HG03342 (cell line): ENCODE results near the gene KRTAP4-6.
"Not testable (repeated sequence)": the region's sequence is repeated elsewhere in the genome, so short reads cannot be mapped to it uniquely, and the experiment has no call there.

Experiments
- ATAC-seq: cut with Tn5 transposase; IDR thresholded peaks from one replicate; pipeline ENCODE4 v1.9.1; 2021; ENCODE audit warnings: mild to moderate bottlenecking, moderate library complexity; ENCODE audit not compliant: unreplicated experiment

KRTAP4-6 gene

DNA sequence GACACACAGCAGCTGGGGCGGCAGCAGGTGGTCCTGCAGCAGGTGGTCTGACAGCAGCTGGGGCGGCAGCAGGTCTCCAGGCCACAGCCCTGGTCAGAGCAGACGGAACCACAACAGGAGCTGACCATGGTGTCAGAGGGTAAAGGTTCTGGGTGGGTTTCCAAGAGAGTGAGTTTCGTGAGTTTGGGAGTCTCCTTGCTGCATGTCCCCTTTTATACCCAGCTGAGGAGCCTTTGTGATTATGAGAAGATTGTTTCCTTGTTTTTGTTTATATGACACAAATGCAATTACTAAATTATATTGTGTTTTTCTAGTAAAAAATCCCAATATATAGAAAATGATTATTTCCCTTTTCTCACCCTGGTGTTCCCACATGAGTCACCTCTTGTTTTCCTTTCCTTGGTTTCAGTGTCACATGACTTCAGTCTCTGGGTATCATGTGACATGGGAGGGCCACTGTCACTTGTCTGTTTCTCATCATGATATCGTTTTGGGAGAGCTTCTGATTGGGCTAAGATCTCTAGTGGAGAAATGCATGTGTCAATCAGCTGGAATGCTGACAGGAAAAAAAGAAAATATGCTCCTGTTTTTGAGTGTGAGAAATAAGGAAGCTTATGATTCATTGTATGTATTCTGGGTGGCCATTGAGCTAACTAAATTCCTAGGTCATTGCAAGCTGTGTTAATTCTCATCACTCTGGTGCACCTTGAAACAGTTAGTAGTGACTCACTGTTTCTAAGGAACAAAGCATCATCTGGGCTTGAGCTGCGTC, at the start of gene KRTAP4-6:
Gene KRTAP4-6, minus strand, starts transcription at position 185 of the 772 bp plus-strand sequence. Its CDS starts 57 bp downstream, at position 128.
- ATAC-seq, result no peak

- not testable (repeated sequence) for ATAC-seq
These were observed 49.5 kb upstream of the KRTAP4-6 start, which contains the start of gene KRTAP9-1 for GRCh38 chr17:41189837-41190318. TSS of gene KRTAP9-1 (plus strand) at chr17:41189887. CDS start at chr17:41189887, 0 bp downstream.

GRCh38 chr17:41186872-41187271, 46.5 kb upstream of the KRTAP4-6 start:
- ATAC-seq, result no peak

DNA sequence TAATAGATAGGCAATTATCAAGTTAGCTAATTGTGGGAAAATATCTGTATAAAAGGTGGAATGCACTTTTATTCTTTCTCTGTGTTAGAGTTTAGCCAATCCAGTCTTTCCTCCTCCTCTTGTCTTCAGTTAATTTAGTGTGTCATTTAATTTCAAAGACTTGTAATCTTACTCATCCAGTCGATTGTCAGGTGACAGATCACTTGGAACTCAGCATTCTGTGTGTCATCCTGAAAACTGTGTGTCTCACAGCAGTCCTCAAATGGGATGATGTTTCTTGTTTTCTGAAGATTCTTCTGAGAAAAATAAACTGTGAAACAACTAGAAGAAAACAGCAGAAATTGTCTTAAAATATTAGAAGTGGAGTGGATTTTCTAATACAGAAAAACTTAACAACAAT, 44.7 kb upstream of the KRTAP4-6 start:
- ATAC-seq, result no peak

DNA sequence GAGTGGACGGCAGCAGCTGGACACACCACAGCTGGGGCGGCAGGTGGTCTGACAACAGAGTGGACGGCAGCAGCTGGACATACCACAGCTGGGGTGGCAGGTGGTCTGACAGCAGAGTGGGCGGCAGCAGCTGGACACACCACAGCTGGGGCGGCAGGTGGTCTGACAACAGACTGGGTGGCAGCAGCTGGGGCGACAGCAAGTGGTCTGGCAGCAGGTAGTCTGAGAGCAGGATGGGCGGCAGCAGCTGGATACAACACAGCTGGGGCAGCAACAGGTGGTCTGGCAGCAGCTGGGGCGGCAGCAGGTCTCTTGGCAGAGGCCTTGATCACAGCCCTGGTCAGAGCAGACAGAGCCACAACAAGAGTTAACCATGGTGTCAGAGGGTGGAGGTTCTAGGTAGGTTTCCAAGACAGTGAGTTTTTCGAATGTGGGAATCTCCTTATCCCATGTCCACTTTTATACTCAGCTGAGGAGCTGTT, 44.2 kb upstream of the KRTAP4-6 start, which contains the start of gene KRTAP4-1:
Gene KRTAP4-1, minus strand, starts transcription at position 432 of the 482 bp plus-strand sequence. Its CDS starts 57 bp downstream, at position 375.
- no peak for ATAC-seq

- no peak for ATAC-seq
These were observed 38.7 kb upstream of the KRTAP4-6 start for GRCh38 chr17:41178843-41179616.

GRCh38 chr17:41178341-41178740, 38.0 kb upstream of the KRTAP4-6 start:
- no peak for ATAC-seq

- no peak for ATAC-seq
These were observed 37.5 kb upstream of the KRTAP4-6 start, which contains the start of gene KRTAP4-2 for GRCh38 chr17:41177727-41178271. TSS of gene KRTAP4-2 (minus strand) at chr17:41178221. CDS start at chr17:41178164, 57 bp downstream.

DNA sequence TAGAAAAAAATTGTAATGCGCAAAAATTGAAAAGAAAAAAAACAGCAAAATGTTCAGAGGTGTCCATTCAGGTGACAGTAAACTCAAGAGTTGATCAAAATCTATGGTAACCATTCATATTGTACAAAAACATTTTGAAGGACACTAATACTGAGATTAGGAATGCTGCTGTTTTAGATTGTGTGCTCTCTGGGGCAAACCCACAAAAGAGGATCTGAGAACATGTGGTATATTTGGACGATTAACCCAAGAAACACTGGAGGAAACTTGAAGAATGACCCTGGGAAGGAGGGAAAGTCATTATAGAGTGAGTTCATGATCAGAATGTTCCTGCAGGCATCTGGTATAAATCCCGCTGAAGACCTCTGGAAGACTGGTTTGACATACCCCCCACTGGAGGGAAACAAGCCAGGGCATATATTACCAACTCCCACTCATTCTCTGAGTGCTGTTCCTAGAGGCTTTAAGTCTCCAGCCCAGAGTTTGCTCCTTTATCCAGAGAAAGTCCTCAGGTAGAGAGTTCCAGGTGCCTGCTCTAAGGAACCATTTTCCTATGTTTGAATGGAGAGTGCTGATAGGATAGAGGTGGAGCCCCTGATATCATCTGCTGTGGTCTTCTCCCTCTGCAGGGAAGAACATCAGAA, 36.5 kb upstream of the KRTAP4-6 start:
- ATAC-seq, result no peak

- no peak for ATAC-seq
These were observed 31.5 kb upstream of the KRTAP4-6 start for GRCh38 chr17:41171886-41172285.

- ATAC-seq, result no peak
These were observed 27.8 kb upstream of the KRTAP4-6 start, which contains the start of gene KRTAP4-3 for GRCh38 chr17:41168121-41168520. TSS of gene KRTAP4-3 (minus strand) at chr17:41168221. CDS start at chr17:41168172, 49 bp downstream.

DNA sequence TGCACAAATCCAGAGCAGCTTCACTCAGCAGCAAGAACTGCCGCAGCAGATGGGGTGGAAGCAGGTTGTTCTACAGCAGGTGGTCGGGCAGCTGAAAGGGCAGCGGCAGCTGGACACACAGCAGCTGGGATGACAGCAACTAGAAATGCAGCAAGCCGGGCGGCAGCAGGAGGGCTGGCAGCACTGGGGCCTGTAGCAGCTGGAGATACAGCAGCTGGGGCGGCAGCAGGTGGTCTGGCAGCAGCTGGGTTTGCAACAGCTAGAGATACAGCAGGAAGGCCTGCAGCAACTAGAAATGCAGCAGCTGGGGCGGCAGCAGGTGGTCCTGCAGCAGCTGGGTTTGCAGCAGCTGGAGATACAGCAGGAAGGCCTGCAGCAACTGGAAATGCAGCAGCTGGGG, 27.2 kb upstream of the KRTAP4-6 start:
- no peak for ATAC-seq

GRCh38 chr17:41163828-41164227, 23.5 kb upstream of the KRTAP4-6 start:
- ATAC-seq, result no peak

DNA sequence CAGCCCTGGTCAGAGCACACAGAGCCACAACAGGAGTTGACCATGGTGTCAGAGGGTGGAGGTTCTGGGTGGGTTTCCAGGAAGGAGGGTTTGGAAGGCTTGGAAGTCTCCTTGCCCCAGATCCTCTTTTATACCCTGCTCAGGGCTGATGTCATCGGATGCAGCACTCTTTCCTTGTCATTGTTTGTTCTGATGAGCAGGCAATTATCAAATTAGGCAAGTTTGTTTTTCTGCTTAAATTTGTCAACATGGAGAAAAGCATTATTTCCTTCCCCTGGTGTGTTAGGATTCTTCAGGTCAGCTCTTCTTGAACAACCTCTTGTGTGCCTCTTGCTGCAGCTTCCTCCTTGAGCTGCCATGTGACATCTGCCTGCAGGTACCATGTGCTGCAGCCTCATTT, 20.3 kb upstream of the KRTAP4-6 start, which contains the start of gene KRTAP4-4:
Gene KRTAP4-4, minus strand, starts transcription at position 101 of the 400 bp plus-strand sequence. Its CDS starts 57 bp downstream, at position 44.
- no peak for ATAC-seq

GRCh38 chr17:41160190-41160589, 19.8 kb upstream of the KRTAP4-6 start:
- not testable (repeated sequence) for ATAC-seq

DNA sequence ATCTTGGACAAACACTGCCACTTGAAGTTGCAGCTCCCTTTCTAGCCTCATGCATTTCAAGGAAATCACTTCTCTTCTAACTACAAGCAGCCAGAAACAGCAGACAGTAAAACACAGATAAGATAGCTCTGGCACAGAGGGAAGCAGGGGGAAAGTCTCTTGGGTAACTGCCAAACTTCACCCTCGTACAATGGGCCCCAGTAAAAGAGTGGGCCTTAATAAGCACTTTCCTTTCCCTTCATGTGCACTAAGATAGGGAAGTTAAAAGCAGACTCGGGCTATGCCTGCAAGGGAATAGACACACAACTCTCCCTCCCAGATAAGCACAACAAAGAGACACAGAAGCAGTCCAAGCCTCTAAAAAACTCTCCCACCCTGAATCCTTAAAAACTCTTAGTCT, 13.5 kb upstream of the KRTAP4-6 start:
- ATAC-seq, result no peak

- ATAC-seq, result no peak
These were observed 11.2 kb upstream of the KRTAP4-6 start for GRCh38 chr17:41151525-41151924.

DNA sequence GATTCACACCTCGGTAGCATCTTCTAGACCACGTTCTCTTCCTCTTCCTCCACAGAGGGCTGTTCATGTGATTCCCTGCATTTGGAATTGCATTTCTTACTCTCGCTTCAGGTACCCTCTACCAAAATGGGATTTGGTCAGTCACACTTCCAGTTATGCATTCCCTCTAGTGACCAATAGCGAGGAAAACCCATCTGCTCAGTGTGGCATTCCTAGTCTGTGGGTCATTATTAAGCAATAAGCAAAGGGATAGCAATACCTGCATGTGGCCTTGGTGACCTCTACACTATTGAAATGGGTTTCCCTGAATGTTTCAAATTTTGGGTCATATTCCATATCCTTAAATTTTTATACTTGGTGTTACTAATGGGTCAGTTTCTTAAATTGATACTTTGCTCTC, 9.7 kb upstream of the KRTAP4-6 start:
- ATAC-seq, result no peak

DNA sequence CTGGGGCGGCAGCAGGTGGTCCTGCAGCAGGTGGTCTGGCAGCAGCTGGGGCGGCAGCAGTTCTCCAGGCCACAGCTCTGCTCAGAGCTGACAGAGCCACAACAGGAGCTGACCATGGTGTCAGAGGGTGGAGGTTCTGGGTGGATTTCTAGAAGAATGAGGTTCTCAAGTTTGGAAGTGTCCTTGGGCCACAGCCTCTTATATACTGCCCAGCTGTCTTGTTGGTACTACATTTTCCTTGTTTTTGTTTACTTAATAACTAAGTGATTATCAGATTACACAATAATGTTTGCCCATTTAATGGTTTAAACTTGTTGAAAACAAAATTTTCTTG, 9.3 kb upstream of the KRTAP4-6 start, which contains the start of gene KRTAP4-5:
Gene KRTAP4-5, minus strand, starts transcription at position 174 of the 334 bp plus-strand sequence. Its CDS starts 58 bp downstream, at position 116.
- no peak for ATAC-seq

DNA sequence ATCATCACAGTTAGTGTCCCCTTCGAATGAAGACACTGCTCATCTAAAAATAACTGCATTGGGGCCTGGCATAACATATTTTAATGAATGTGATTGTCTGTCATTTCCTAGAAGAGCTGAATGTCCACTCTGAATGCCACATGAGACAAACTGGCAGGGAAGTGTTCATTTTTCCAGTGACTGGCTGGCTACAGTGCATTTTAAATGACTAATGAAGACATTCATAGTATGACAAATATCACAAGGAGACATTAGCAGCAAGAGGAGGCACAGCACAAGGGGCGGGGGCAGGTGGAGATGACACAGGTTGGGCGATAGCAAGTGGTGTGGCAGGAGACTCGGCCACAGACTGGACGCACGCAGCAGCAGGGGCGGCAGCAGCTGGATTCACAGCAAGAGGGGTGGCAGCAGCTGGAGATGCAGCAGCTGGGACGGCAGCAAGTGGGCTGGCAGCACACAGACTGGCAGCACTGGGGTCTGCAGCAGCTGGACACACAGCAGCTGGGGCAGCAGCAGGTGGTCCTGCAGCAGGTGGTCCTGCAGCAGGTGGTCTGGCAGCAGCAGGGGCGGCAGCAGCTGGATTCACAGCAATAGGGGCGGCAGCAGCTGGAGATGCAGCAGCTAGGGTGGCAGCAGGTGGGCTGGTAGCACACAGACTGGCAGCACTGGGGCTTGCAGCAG, 8.8 kb upstream of the KRTAP4-6 start:
- not testable (repeated sequence) for ATAC-seq
